BE2C (cell line): ENCODE measurements around the gene ASIC5.
"Not testable (repeated sequence)": the region's sequence is repeated elsewhere in the genome, so short reads cannot be mapped to it uniquely, and the experiment has no call there.

ENCODE experiments used
- DNase-seq: peaks from one replicate; pipeline ENCODE4 v3.0.0-alpha.2; 2020
- H3K27me3 ChIP-seq: fragments of 250-450 bp; sonication (Bioruptor Pico); 2 replicates; pipeline ENCODE4 v1.5.1; 2020; ENCODE audit warnings: mild to moderate bottlenecking
- H3K36me3 ChIP-seq: fragments of 250-450 bp; sonication (Bioruptor Pico); 2 replicates; pipeline ENCODE4 v1.5.1; 2020; ENCODE audit warnings: mild to moderate bottlenecking
- H3K4me1 ChIP-seq: fragments of 250-450 bp; sonication (Bioruptor Pico); 2 replicates; pipeline ENCODE4 v1.5.1; 2020
- H3K4me3 ChIP-seq: 2 replicates; pipeline ENCODE4 v1.5.1; 2011; ENCODE audit warnings: low read depth, low read length
- H3K9me3 ChIP-seq: fragments of 250-450 bp; sonication (Bioruptor Pico); 2 replicates; pipeline ENCODE4 v1.5.1; 2020
- CTCF ChIP-seq: IDR thresholded peaks from 2 replicates; pipeline ENCODE4 v1.5.1; 2012; ENCODE audit warnings: mild to moderate bottlenecking, low read depth, low read length

ASIC5 gene

GRCh38 chr4:155805016-155805415 lies 61.1 kb downstream of the ASIC5 start:
- Histone ChIP-seq H3K4me3 (no peak overlapping the region), H3K27me3 (no peaks in the 10 kb centered on the region)

GRCh38 chr4:155802190-155802959 lies 63.7 kb downstream of the ASIC5 start:
- H3K9me3 ChIP-seq: no peaks in the 10 kb centered on the region
- H3K4me3 ChIP-seq: no peak overlapping the region
- DNase-seq: no peak
- no peaks in the 10 kb centered on the region for H3K27me3 ChIP-seq
- no peaks in the 10 kb centered on the region for H3K4me1 ChIP-seq
- H3K36me3 ChIP-seq: no peaks in the 10 kb centered on the region
- no peak for TF ChIP-seq CTCF

More at GRCh38 chr4:155805016-155805415, 61.1 kb downstream of the ASIC5 start:
- H3K36me3 ChIP-seq: no peaks in the 10 kb centered on the region
- H3K4me1 ChIP-seq: no peaks in the 10 kb centered on the region
- no peak for TF ChIP-seq CTCF
- no peak for DNase-seq
- H3K9me3 ChIP-seq: no peaks in the 10 kb centered on the region

GRCh38 chr4:155800685-155801343 lies 65.3 kb downstream of the ASIC5 start:
- DNase-seq: no peak
- no peaks in the 10 kb centered on the region for H3K9me3 ChIP-seq
- no peak overlapping the region for H3K4me3 ChIP-seq
- no peaks in the 10 kb centered on the region for H3K27me3 ChIP-seq
- no peak for TF ChIP-seq CTCF
- no peaks in the 10 kb centered on the region for H3K36me3 ChIP-seq
- H3K4me1 ChIP-seq: no peaks in the 10 kb centered on the region

- Histone ChIP-seq H3K36me3 (no peaks in the 10 kb centered on the region), H3K27me3 (no peaks in the 10 kb centered on the region), H3K9me3 (no peaks in the 10 kb centered on the region), H3K4me1 (no peaks in the 10 kb centered on the region), H3K4me3 (no peak overlapping the region)
- TF ChIP-seq CTCF: no peak
- no peak for DNase-seq
Measured at GRCh38 chr4:155799794-155800123, 66.3 kb downstream of the ASIC5 start.

GRCh38 chr4:155799116-155799793 lies 66.8 kb downstream of the ASIC5 start:
- Histone ChIP-seq H3K27me3 (no peaks in the 10 kb centered on the region), H3K9me3 (no peaks in the 10 kb centered on the region), H3K4me3 (no peak overlapping the region), H3K36me3 (no peaks in the 10 kb centered on the region), H3K4me1 (no peaks in the 10 kb centered on the region)
- DNase-seq: no peak
- no peak for TF ChIP-seq CTCF

GRCh38 chr4:155797581-155797980 lies 68.5 kb downstream of the ASIC5 start:
- not testable (repeated sequence) for H3K4me3 ChIP-seq

More at GRCh38 chr4:155797581-155797980, 68.5 kb downstream of the ASIC5 start:
- H3K27me3 ChIP-seq, H3K9me3 ChIP-seq, H3K36me3 ChIP-seq, H3K4me1 ChIP-seq, DNase-seq: not testable (repeated sequence)
